GM23248 (cell line): Measurements from ENCODE around the gene SPPL3. TPM values are rescaled to one million over a fixed set of nuclear protein-coding genes. Genes with fewer than 3 reads are reported as not detected.

Experiments
- DNase-seq: peaks from one replicate; pipeline ENCODE4 v3.0.0-alpha.2; 2015
- H2AFZ ChIP-seq: fragments of 200-600 bp; sonication (generic); 2 replicates; pipeline ENCODE4 v1.6.1; 2016; ENCODE audit warnings: antibody characterized with exemption
- H3F3A ChIP-seq: fragments of 200-600 bp; sonication (generic); 2 replicates; pipeline ENCODE4 v1.6.1; 2016; ENCODE audit warnings: mild to moderate bottlenecking, antibody characterized with exemption, mixed run types; ENCODE audit not compliant: insufficient read depth
- H3K27ac ChIP-seq: fragments of 200-600 bp; sonication (generic); 2 replicates; pipeline ENCODE4 v1.5.1; 2016; ENCODE audit warnings: mild to moderate bottlenecking
- H3K27me3 ChIP-seq: fragments of 200-600 bp; sonication (generic); replicated peaks from 2 replicates; pipeline ENCODE4 v1.6.1; 2016; ENCODE audit warnings: mild to moderate bottlenecking; ENCODE audit not compliant: insufficient read depth
- H3K36me3 ChIP-seq: fragments of 200-600 bp; sonication (generic); 2 replicates; pipeline ENCODE4 v1.6.1; 2016; ENCODE audit warnings: low read depth, mild to moderate bottlenecking
- H3K4me1 ChIP-seq: fragments of 200-600 bp; sonication (generic); 2 replicates; pipeline ENCODE4 v1.6.1; 2016; ENCODE audit warnings: mild to moderate bottlenecking; ENCODE audit not compliant: insufficient read depth
- H3K4me2 ChIP-seq: fragments of 200-600 bp; sonication (generic); one replicate; pipeline ENCODE4 v1.6.1; 2016; ENCODE audit warnings: mild to moderate bottlenecking; ENCODE audit not compliant: unreplicated experiment
- H3K4me3 ChIP-seq: fragments of 200-600 bp; sonication (generic); 2 replicates; pipeline ENCODE4 v1.5.1; 2016; ENCODE audit warnings: mild to moderate bottlenecking
- H3K79me2 ChIP-seq: fragments of 200-600 bp; sonication (generic); 2 replicates; pipeline ENCODE4 v1.6.1; 2016; ENCODE audit warnings: mild to moderate bottlenecking; ENCODE audit not compliant: insufficient read depth
- H3K9ac ChIP-seq: fragments of 200-600 bp; sonication (generic); 2 replicates; pipeline ENCODE4 v1.6.1; 2016; ENCODE audit warnings: mild to moderate bottlenecking
- H3K9me2 ChIP-seq: fragments of 200-600 bp; sonication (generic); 2 replicates; pipeline ENCODE4 v1.6.1; 2016; ENCODE audit warnings: mixed run types, mild to moderate bottlenecking, moderate library complexity; ENCODE audit not compliant: insufficient read depth
- H3K9me3 ChIP-seq: fragments of 200-600 bp; sonication (generic); one replicate; pipeline ENCODE4 v1.6.1; 2017; ENCODE audit warnings: low read depth
- H4K20me1 ChIP-seq: fragments of 200-600 bp; sonication (generic); 2 replicates; pipeline ENCODE4 v1.6.0; 2016; ENCODE audit not compliant: insufficient read depth
- EZH2 ChIP-seq: fragments of 200-600 bp; sonication (generic); IDR thresholded peaks from 2 replicates; pipeline ENCODE4 v1.6.1; 2018; ENCODE audit warnings: antibody characterized with exemption, mild to moderate bottlenecking; ENCODE audit not compliant: insufficient read depth, poor library complexity, severe bottlenecking
- EZH2phosphoT487 ChIP-seq: fragments of 200-600 bp; sonication (generic); IDR thresholded peaks from 2 replicates; pipeline ENCODE4 v1.6.1; 2018; ENCODE audit warnings: antibody characterized with exemption, moderate library complexity, mild to moderate bottlenecking, low read depth; ENCODE audit not compliant: insufficient read depth
- WGBS, 2 experiments: methylation state at CpG; one replicate each; pipeline ENCODE4 v1.1.6; 2015 to 2017; ENCODE audit warnings: low lambda C conversion rate in 2 of 2, low coverage in 1 of 2; ENCODE audit errors: missing lambda C conversion rate in 2 of 2; 5-methylcytosine and 5-hydroxymethylcytosine counted together
- in situ Hi-C: fragments of 300-500 bp; cut with MboI; formaldehyde crosslinking; loops from 2 replicates; pipeline ENCODE4 v1.15.0; 2020
- polyA plus RNA-seq: library from polyadenylated mRNA; unstranded; fragments of >200 nt; fragmentation: Nextera tagmentation; extraction: Ambion mirVana; gene quantifications from 2 replicates; pipeline ENCODE4 v1.2.1, GENCODE V29; 2016
- total RNA-seq: library from RNA; depleted of rRNA; stranded (reverse); fragments of >200 nt; shearing (Covaris generic); gene quantifications from 2 replicates; pipeline ENCODE4 v1.2.3, GENCODE V29; 2014

The SPPL3 gene
- total and polyA plus RNA-seq, 2 experiments from 2014 or later, result 8.1 to 24.8 TPM

GRCh38 chr12:120760349-120761254 is 143.6 kb downstream of the SPPL3 start:
- H3K27me3 ChIP-seq, result no peaks in the 10 kb centered on the region
- H3K4me2 ChIP-seq, result no peak overlapping the region
- H3K27ac ChIP-seq, result no peak overlapping the region
- H4K20me1 ChIP-seq, result no peaks in the 10 kb centered on the region
- 0 out of 2 replicates have a peak, but pooled peaks cover 3% of the 10 kb centered on the region for H3K36me3 ChIP-seq
- H3K9me2 ChIP-seq, result no peaks in the 10 kb centered on the region
- H3K4me1 ChIP-seq, result no peaks in the 10 kb centered on the region
- H3F3A ChIP-seq, result no peaks in the 10 kb centered on the region
- WGBS, 2 experiments, result 95 to 96% methylated on average over 21 of the region's 21 CpGs
- TF ChIP-seq EZH2phosphoT487 (no peak), EZH2 (no peak)
- in situ Hi-C loops, result no loop called here
- H2AFZ ChIP-seq, result no peak overlapping the region
- H3K79me2 ChIP-seq, result no peaks in the 10 kb centered on the region
- H3K9me3 ChIP-seq, result no peaks in the 10 kb centered on the region
- H3K9ac ChIP-seq, result no peak overlapping the region
- DNase-seq, result no peak
- no peak overlapping the region for H3K4me3 ChIP-seq

- no peak for DNase-seq
- no peak overlapping the region for H2AFZ ChIP-seq
- no peak overlapping the region for H3K9ac ChIP-seq
- H3K4me1 ChIP-seq, result no peaks in the 10 kb centered on the region
- in situ Hi-C loops, result no loop called here
- no peaks in the 10 kb centered on the region for H3K79me2 ChIP-seq
- H3K4me2 ChIP-seq, result no peak overlapping the region
- no peak for TF ChIP-seq EZH2
- TF ChIP-seq EZH2phosphoT487, result no peak
- 0 out of 2 replicates have a peak, but pooled peaks cover 3% of the 10 kb centered on the region for H3K36me3 ChIP-seq
- H4K20me1 ChIP-seq, result no peaks in the 10 kb centered on the region
- H3K27ac ChIP-seq, result no peak overlapping the region
- H3K27me3 ChIP-seq, result no peaks in the 10 kb centered on the region
- 88% methylated on average over 23 to 27 of the region's 27 CpGs for WGBS, 2 experiments
- H3K9me3 ChIP-seq, result no peaks in the 10 kb centered on the region
- H3K4me3 ChIP-seq, result no peak overlapping the region
- no peaks in the 10 kb centered on the region for H3K9me2 ChIP-seq
- H3F3A ChIP-seq, result no peaks in the 10 kb centered on the region
Measured at GRCh38 chr12:120759591-120760348, 144.4 kb downstream of the SPPL3 start.

GRCh38 chr12:120758798-120759590 is 145.2 kb downstream of the SPPL3 start:
- 83 to 88% methylated on average over 7 of the region's 7 CpGs for WGBS, 2 experiments

GRCh38 chr12:120757949-120758348 is 146.2 kb downstream of the SPPL3 start:
- Histone ChIP-seq H3K4me1 (no peaks in the 10 kb centered on the region), H3K36me3 (0 out of 2 replicates have a peak, but pooled peaks cover 3% of the 10 kb centered on the region), H3K9me3 (no peaks in the 10 kb centered on the region), H3K4me3 (no peak overlapping the region), H3F3A (no peaks in the 10 kb centered on the region), H3K79me2 (no peaks in the 10 kb centered on the region), H3K4me2 (no peak overlapping the region), H3K27me3 (no peaks in the 10 kb centered on the region), H3K9me2 (no peaks in the 10 kb centered on the region), H3K9ac (no peak overlapping the region), H3K27ac (no peak overlapping the region), H2AFZ (no peak overlapping the region), H4K20me1 (no peaks in the 10 kb centered on the region)
- DNase-seq, result no peak
- TF ChIP-seq EZH2phosphoT487 (no peak), EZH2 (no peak)
- in situ Hi-C loops, result no loop called here
- 85 to 91% methylated on average over 6 of the region's 6 CpGs for WGBS, 2 experiments

More at GRCh38 chr12:120758798-120759590, 145.2 kb downstream of the SPPL3 start:
- Histone ChIP-seq H3K36me3 (0 out of 2 replicates have a peak, but pooled peaks cover 3% of the 10 kb centered on the region), H3K27ac (no peak overlapping the region), H3K4me2 (no peak overlapping the region), H3K4me1 (no peaks in the 10 kb centered on the region), H2AFZ (no peak overlapping the region), H3K27me3 (no peaks in the 10 kb centered on the region), H3K9me2 (no peaks in the 10 kb centered on the region), H3K79me2 (no peaks in the 10 kb centered on the region), H3K9me3 (no peaks in the 10 kb centered on the region), H3K4me3 (no peak overlapping the region), H3F3A (no peaks in the 10 kb centered on the region), H4K20me1 (no peaks in the 10 kb centered on the region), H3K9ac (no peak overlapping the region)
- in situ Hi-C loops, result no loop called here
- no peak for DNase-seq
- TF ChIP-seq EZH2phosphoT487, result no peak
- no peak for TF ChIP-seq EZH2
